HK-2 (cell line): ENCODE results near the gene ALKAL2.

Source experiments
- DNase-seq: peaks from one replicate; pipeline ENCODE4 v3.0.0-alpha.2; 2018; ENCODE audit not compliant: unreplicated experiment

Gene ALKAL2

GRCh38 chr2:290090-290722 lies 2.3 kb upstream of the ALKAL2 start:
- DNase-seq, result peak; percentile 42

- no peak for DNase-seq
Observed at GRCh38 chr2:289362-290089, 1.6 kb upstream of the ALKAL2 start.

- DNase-seq, result no peak
Observed at GRCh38 chr2:288758-289361, 969 bp upstream of the ALKAL2 start.

- no peak for DNase-seq
Observed at GRCh38 chr2:287471-287885, 413 bp downstream of the ALKAL2 start.

- DNase-seq, result no peak
Observed at GRCh38 chr2:286774-287392, 1.0 kb downstream of the ALKAL2 start.

GRCh38 chr2:286035-286434 lies 1.9 kb downstream of the ALKAL2 start:
- DNase-seq, result no peak

GRCh38 chr2:285531-285930 lies 2.4 kb downstream of the ALKAL2 start:
- no peak for DNase-seq

- no peak for DNase-seq
Observed at GRCh38 chr2:284896-285492, 2.9 kb downstream of the ALKAL2 start.

- DNase-seq, result no peak
Observed at GRCh38 chr2:283996-284794, 3.7 kb downstream of the ALKAL2 start.

GRCh38 chr2:282371-283263 lies 5.3 kb downstream of the ALKAL2 start:
- no peak for DNase-seq

GRCh38 chr2:281381-281780 lies 6.5 kb downstream of the ALKAL2 start:
- no peak for DNase-seq

GRCh38 chr2:280650-281110 lies 7.2 kb downstream of the ALKAL2 start:
- no peak for DNase-seq

GRCh38 chr2:279956-280649 lies 7.8 kb downstream of the ALKAL2 start:
- no peak for DNase-seq

GRCh38 chr2:279366-279765 lies 8.5 kb downstream of the ALKAL2 start:
- no peak for DNase-seq

- DNase-seq, result no peak
Observed at GRCh38 chr2:278927-279320, 9.0 kb downstream of the ALKAL2 start.

- no peak for DNase-seq
Observed at GRCh38 chr2:278312-278926, 9.5 kb downstream of the ALKAL2 start.

GRCh38 chr2:275466-275865 lies 12.4 kb downstream of the ALKAL2 start:
- no peak for DNase-seq

GRCh38 chr2:274503-274902 lies 13.4 kb downstream of the ALKAL2 start:
- no peak for DNase-seq

- DNase-seq, result no peak
Observed at GRCh38 chr2:273333-273732, 14.6 kb downstream of the ALKAL2 start.
